ENCODE data around the gene SPARCL1.
"Not testable (repeated sequence)": the region's sequence is repeated elsewhere in the genome, so short reads cannot be mapped to it uniquely, and the experiment has no call there.

SPARCL1 gene

GRCh38 chr4:87497578-87497977, 31.6 kb downstream of the SPARCL1 start:
- no peak for TF ChIP-seq CTCF (IDR thresholded peaks at IDR 0.05; ENCODE audit: unreplicated experiment in 3 of 3)
- H3K9me3 Mint-ChIP-seq, result no peaks in the 10 kb centered on the region
- no peak overlapping the region for H3K4me3 Mint-ChIP-seq
- H3K36me3 Mint-ChIP-seq (ENCODE audit: low read depth), result peaks cover 8% of the 10 kb centered on the region
- no peaks in the 10 kb centered on the region for H3K27me3 Mint-ChIP-seq (ENCODE audit: low read depth)
- H3K4me1 Mint-ChIP-seq, result peaks cover 37% of the 10 kb centered on the region
- H3K27ac Mint-ChIP-seq, result peak overlapping the region; percentile 62 to 85 (median 64)

DNA sequence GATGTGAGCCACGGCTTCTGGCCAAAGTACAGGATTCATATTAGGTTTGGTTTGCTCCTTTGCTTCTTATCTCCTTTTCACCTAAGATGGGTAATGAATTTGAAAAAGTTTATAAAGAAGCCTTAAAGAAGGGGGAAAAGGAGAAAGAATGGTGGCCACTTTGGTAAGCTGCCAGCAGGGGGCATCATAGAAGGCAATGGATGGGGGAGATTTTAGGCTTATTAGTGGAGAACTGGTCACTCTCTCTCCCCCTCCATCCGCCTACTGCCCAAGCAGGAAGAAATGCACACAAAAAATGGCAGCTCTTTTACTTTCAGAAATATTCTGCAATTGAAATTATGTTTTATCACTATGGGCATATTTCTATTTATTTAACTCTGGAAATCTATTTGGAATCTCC, 32.0 kb downstream of the SPARCL1 start:
- Mint-ChIP-seq H3K4me1 (peaks cover 33% of the 10 kb centered on the region), H3K9me3 (no peaks in the 10 kb centered on the region), H3K27ac (peak overlapping the region; percentile 62 to 85 (median 64)), H3K27me3 (ENCODE audit: low read depth) (no peaks in the 10 kb centered on the region), H3K4me3 (no peak overlapping the region), H3K36me3 (ENCODE audit: low read depth) (peaks cover 8% of the 10 kb centered on the region)
- peak in 2 of 3 experiments; percentile 29 to 36 for TF ChIP-seq CTCF (IDR thresholded peaks at IDR 0.05; ENCODE audit: unreplicated experiment in 3 of 3)

DNA sequence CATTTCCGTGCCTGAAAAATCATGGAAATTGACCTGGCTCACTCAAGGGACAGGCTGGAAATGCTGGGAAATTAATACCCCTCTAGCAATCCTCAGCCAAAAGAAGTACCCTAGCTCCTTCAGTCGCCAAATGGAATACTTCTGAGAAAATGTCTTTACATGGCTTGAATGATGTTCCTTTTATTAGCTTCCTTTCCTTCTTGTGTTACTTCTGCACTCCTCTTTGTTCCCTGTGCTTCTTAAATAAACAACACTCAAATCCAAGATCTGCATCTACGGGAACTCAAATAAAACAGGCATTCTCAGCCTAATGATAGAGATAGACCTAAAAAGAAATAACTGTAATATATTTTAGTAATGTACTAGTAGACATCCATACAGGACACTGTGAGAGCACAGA, 36.1 kb downstream of the SPARCL1 start:
- Mint-ChIP-seq H3K27me3 (ENCODE audit: low read depth) (no peaks in the 10 kb centered on the region), H3K4me1 (peaks cover 11% of the 10 kb centered on the region), H3K27ac (peak overlapping the region in 1 of 3 experiments; percentile 7), H3K9me3 (peaks cover 11% of the 10 kb centered on the region), H3K4me3 (no peak overlapping the region), H3K36me3 (ENCODE audit: low read depth) (peaks cover 17% of the 10 kb centered on the region)
- no peak for TF ChIP-seq CTCF (IDR thresholded peaks at IDR 0.05; ENCODE audit: unreplicated experiment in 3 of 3)

DNA sequence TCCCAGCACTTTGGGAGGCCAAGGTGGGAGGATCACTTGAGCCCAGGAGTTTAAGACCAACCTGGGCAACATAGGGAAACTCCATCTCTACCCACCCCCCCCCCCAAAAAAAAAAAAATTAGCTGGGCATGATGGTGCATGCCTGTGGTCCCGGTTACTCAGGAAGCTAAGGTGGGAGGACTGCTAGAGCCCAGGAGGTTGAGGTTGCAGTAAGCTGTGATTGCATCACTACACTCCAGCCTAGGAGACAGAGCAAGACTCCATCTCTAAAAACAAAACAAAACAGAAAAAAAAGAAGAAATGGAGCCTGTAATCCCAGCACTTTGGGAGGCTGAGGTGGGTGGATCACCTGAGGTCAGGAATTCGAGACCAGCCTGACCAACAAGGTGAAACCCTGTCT, 37.3 kb downstream of the SPARCL1 start:
- not testable (repeated sequence) for H3K4me3 Mint-ChIP-seq; H3K4me1 Mint-ChIP-seq; H3K27me3 Mint-ChIP-seq (ENCODE audit: low read depth); H3K27ac Mint-ChIP-seq
- H3K9me3 Mint-ChIP-seq, result peaks cover 23% of the 10 kb centered on the region
- peaks cover 29% of the 10 kb centered on the region for H3K36me3 Mint-ChIP-seq (ENCODE audit: low read depth)

- peaks cover 26% of the 10 kb centered on the region for H3K9me3 Mint-ChIP-seq
- TF ChIP-seq CTCF (IDR thresholded peaks at IDR 0.05; ENCODE audit: unreplicated experiment in 3 of 3), result no peak
- H3K4me1 Mint-ChIP-seq, result peaks cover 4% of the 10 kb centered on the region
- H3K27ac Mint-ChIP-seq, result no peak overlapping the region
- no peaks in the 10 kb centered on the region for H3K27me3 Mint-ChIP-seq (ENCODE audit: low read depth)
- no peak overlapping the region for H3K4me3 Mint-ChIP-seq
- H3K36me3 Mint-ChIP-seq (ENCODE audit: low read depth), result peaks cover 32% of the 10 kb centered on the region
Measured at GRCh38 chr4:87491436-87491835, 37.7 kb downstream of the SPARCL1 start.

DNA sequence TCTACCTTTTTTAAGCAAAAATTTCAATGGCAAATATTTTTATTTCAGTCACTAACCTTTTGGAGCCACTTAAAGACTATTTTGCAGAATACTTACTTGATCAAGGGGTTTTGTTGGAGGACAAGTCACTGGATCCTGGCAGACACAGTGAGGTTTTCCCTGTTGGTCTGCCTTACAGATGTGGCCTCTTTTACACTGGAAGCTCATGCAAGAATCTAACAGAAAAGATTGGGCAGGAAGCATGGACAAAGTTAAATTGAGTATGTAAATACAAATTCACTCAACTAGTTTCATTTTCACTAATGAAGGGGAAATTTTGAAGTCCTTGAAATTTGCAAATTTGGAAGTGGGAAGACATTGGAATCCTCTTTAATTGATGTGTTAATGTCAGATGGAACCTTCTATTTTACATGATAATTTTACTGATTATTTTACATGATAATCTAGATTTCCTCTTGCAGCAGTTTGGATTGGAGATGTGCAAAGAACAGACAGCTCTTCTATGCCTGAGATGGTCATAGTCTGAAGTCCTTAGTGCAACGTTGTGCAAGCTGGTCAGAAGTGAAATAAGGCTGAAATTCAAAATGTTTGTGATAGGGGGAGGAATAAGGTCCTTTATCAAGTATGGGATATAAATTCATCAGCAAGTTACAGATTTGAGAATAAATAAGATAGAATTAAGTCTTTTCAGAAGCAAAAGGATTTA, 38.4 kb downstream of the SPARCL1 start:
- Mint-ChIP-seq H3K27me3 (ENCODE audit: low read depth) (no peaks in the 10 kb centered on the region), H3K27ac (no peak overlapping the region), H3K9me3 (peaks cover 32% of the 10 kb centered on the region), H3K4me3 (no peak overlapping the region), H3K4me1 (peaks cover 4% of the 10 kb centered on the region), H3K36me3 (ENCODE audit: low read depth) (peaks cover 37% of the 10 kb centered on the region)
- TF ChIP-seq CTCF (IDR thresholded peaks at IDR 0.05; ENCODE audit: unreplicated experiment in 3 of 3), result no peak

Measured in nephron (organoid).